AML-193 (cell line): ENCODE data around the gene CTSH.
"Not testable (repeated sequence)": the region's sequence is repeated elsewhere in the genome, so short reads cannot be mapped to it uniquely, and the experiment has no call there.

Source experiments
- DNase-seq, 2 experiments: peaks; one replicate each; lab custom pipeline; 2025; lab: John Stamatoyannopoulos, UW

Gene CTSH

GRCh38 chr15:78881681-78882080 lies 63.2 kb downstream of the CTSH start:
- no peak for DNase-seq

- DNase-seq: no peak
Observed at GRCh38 chr15:78880813-78881212, 64.0 kb downstream of the CTSH start.

GRCh38 chr15:78880242-78880533 lies 64.7 kb downstream of the CTSH start:
- no peak for DNase-seq

GRCh38 chr15:78879517-78880241 lies 65.2 kb downstream of the CTSH start:
- DNase-seq: no peak

- DNase-seq: no peak
Observed at GRCh38 chr15:78878356-78878755, 66.5 kb downstream of the CTSH start.

GRCh38 chr15:78876954-78877353 lies 67.9 kb downstream of the CTSH start:
- DNase-seq: not testable (repeated sequence)

GRCh38 chr15:78875107-78875914 lies 69.5 kb downstream of the CTSH start:
- no peak for DNase-seq

GRCh38 chr15:78873793-78874765 lies 70.8 kb downstream of the CTSH start:
- peak; percentile 50 to 68 for DNase-seq

- peak; percentile 55 to 68 for DNase-seq
Observed at GRCh38 chr15:78872972-78873792, 71.7 kb downstream of the CTSH start.

- DNase-seq: peak; percentile 84 to 90
Observed at GRCh38 chr15:78872155-78872971, 72.5 kb downstream of the CTSH start, which contains the start of gene MORF4L1. Gene MORF4L1 (plus strand): TSS chr15:78872890. CDS start chr15:78873018, 128 bp downstream.

GRCh38 chr15:78871483-78872127 lies 73.2 kb downstream of the CTSH start:
- DNase-seq: not testable (repeated sequence)
